ENCODE measurements around the gene POLR1H.

DNA sequence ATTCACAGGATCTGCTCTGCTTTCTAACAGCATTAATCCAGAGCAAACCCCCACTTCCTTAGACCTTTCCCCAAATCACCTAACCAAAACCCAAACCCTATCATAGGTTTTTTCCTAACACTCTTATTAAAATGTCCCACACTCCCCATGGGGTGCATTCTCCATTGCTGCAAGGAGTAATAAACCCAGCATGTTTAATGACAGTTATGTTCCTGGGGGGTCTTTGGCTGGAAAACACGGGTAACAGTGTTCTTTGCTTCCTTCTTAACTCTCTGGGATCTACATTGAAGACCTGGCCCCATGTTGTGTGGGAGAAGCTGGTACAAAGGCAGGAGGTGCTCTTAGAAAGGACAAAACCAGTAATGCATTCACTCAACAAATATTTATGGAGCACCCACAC, 35.8 kb downstream of the POLR1H start:
- TF ChIP-seq, protein P1, sequence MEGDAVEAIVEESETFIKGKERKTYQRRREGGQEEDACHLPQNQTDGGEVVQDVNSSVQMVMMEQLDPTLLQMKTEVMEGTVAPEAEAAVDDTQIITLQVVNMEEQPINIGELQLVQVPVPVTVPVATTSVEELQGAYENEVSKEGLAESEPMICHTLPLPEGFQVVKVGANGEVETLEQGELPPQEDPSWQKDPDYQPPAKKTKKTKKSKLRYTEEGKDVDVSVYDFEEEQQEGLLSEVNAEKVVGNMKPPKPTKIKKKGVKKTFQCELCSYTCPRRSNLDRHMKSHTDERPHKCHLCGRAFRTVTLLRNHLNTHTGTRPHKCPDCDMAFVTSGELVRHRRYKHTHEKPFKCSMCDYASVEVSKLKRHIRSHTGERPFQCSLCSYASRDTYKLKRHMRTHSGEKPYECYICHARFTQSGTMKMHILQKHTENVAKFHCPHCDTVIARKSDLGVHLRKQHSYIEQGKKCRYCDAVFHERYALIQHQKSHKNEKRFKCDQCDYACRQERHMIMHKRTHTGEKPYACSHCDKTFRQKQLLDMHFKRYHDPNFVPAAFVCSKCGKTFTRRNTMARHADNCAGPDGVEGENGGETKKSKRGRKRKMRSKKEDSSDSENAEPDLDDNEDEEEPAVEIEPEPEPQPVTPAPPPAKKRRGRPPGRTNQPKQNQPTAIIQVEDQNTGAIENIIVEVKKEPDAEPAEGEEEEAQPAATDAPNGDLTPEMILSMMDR (IDR thresholded peaks at IDR 0.05): no peak
- TF ChIP-seq POLR2A (IDR thresholded peaks at IDR 0.05): no peak
